ENCODE measurements around the gene ATG4C. TPM values are rescaled to one million over a fixed set of nuclear protein-coding genes. Genes with fewer than 3 reads are reported as not detected.

Gene ATG4C
- 9.4 and 10.5 TPM in 2 replicates for total RNA-seq

GRCh38 chr1:62783736-62784508 lies at the start of gene ATG4C:
TSS of gene ATG4C (plus strand) at chr1:62784132. CDS start at chr1:62803787, 19,655 bp downstream.

Other genes with a start within 250 kb of the ATG4C start
- under 0.01 and 0.11 TPM in 2 replicates for gene ANGPTL3, start 186.6 kb upstream of the ATG4C start, total RNA-seq
- 64.0 and 67.6 TPM in 2 replicates for gene DOCK7, start 95.7 kb upstream of the ATG4C start, total RNA-seq

All from articular chondrocyte of knee joint (primary cell).